CD4-positive, alpha-beta T cell treated with Interleukin-17A for 1 hour (primary cell): ENCODE data around the gene LRRC2.
"Not testable (repeated sequence)": the region's sequence is repeated elsewhere in the genome, so short reads cannot be mapped to it uniquely, and the experiment has no call there.

Source experiments
- DNase-seq: peaks from one replicate; pipeline ENCODE4 v3.0.0-alpha.2; 2020

The LRRC2 gene

GRCh38 chr3:46566040-46566641 lies at the start of gene LRRC2:
LRRC2 (minus strand) TSS chr3:46566302; CDS start chr3:46551591, 14,711 bp downstream.
- DNase-seq: peak; percentile 19

- no peak for DNase-seq
These were observed 49.1 kb upstream of the LRRC2 start for GRCh38 chr3:46615050-46615775.

- no peak for DNase-seq
These were observed 48.3 kb upstream of the LRRC2 start for GRCh38 chr3:46614431-46614830.

DNA sequence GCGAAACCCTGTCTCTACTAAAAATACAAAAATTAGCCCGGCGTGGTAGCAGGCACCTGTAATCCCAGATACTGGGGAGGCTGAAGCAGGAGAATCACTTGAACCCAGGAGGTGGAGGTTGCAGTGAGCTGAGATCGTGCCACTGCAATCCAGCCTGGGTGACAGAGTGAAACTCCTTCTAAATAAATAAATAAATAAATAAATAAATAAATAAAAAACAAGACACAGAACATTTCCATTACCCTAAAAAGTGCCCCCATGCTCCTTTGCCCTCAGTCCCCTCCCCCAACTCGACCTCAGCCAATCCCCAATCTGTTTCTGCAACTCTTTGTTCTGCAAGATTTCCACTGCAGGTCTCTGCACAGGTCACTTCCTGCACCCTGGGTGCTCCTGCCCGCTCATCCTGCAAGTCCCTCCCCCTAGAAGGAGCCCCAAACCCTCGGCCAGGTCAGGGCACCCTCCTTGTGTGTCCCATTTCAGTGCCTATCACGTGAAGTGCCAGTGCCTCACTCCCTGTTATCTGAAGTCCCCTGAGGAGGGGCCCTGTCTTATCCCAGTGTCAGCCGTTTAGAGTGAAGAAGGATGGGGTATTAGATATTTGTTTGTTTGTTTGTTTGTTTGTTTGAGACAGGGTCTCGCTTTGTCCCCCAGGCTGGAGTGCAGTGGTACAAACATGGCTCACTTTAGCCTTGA lies 47.4 kb upstream of the LRRC2 start:
- no peak for DNase-seq

- no peak for DNase-seq
These were observed 46.2 kb upstream of the LRRC2 start, which contains the start of gene FAM240A for GRCh38 chr3:46612324-46612723. FAM240A (plus strand) TSS chr3:46612525; CDS start chr3:46612684, 159 bp downstream.

DNA sequence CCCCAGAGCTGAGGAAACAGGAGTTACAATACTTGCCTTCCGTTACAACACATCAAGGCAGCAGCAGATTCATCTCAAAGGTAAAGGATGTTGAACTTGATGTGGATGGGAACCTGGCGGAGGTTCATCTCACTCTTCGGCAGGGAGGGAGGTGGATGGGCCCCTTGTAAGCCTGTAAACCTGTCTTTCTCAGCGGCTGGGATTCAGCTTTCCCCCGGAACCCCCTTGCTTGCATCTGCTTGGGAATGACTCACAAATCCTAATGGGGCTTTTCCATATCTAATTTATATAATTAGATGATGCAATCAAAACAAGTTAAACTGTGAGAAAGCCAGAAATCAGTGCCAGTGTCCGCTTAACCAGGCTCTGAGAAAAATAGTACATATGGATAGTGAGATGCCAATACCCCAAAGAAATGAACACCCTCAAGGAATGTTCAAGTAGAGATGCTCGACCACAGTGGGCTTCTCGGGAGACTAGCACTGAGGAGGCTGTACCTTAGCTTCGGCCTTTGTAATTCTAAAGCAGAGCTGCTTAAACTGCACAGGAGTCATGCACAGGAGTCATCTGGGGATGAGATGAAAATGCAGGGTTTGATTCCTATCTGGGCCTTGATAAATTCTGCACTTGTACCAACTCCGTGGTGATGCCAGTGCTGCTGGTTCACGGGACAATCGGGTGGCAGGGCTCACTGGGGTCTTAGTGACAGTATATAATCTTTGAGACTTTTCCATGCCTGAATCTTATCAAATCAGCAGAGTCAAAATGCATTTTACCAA lies 44.0 kb upstream of the LRRC2 start:
- no peak for DNase-seq

- no peak for DNase-seq
These were observed 43.2 kb upstream of the LRRC2 start for GRCh38 chr3:46609212-46609721.

- DNase-seq: no peak
These were observed 41.5 kb upstream of the LRRC2 start for GRCh38 chr3:46607603-46608028.

- DNase-seq: no peak
These were observed 38.0 kb upstream of the LRRC2 start for GRCh38 chr3:46604127-46604526.

GRCh38 chr3:46603446-46604046 lies 37.4 kb upstream of the LRRC2 start:
- no peak for DNase-seq

- no peak for DNase-seq
These were observed 33.5 kb upstream of the LRRC2 start for GRCh38 chr3:46599590-46599989.

GRCh38 chr3:46595819-46596314 lies 29.8 kb upstream of the LRRC2 start:
- no peak for DNase-seq

DNA sequence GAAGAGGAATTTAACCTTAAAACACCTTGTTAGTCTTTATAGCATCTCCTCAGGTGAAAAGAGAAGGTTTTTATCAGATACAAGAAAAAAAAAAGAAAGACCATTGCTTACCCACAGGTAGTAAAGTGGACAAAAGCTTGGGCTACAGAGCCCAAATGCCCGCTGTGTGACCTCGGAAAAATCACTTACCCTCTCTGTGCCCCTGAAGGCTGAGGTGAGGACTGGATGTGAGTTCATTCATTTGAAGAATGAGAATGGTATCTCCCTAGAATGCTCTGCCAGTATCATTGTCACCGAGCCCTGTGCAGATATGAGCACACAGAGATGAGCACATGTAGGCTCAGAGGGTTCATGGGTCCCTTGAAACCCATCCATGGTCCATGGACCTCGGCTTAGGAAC lies 28.6 kb upstream of the LRRC2 start:
- DNase-seq: no peak

DNA sequence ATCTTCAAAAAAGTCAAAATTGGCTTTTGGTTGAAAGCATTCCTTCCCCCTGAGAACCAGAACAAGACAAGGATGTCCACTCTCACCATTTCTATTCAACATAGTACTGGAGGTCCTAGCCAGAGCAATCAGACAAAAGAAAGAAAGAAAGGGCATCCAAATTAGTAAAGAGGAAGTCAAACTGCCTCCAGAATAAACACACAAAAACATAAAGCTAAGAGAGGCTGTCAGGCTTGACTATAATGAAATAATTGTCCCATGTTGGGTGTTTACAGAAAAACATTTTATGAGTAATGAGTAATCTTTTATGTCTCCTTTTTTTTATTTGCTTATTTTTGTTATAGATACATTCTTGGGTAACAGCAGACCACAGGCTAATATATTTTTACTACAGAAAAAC lies 27.9 kb upstream of the LRRC2 start:
- DNase-seq: no peak

DNA sequence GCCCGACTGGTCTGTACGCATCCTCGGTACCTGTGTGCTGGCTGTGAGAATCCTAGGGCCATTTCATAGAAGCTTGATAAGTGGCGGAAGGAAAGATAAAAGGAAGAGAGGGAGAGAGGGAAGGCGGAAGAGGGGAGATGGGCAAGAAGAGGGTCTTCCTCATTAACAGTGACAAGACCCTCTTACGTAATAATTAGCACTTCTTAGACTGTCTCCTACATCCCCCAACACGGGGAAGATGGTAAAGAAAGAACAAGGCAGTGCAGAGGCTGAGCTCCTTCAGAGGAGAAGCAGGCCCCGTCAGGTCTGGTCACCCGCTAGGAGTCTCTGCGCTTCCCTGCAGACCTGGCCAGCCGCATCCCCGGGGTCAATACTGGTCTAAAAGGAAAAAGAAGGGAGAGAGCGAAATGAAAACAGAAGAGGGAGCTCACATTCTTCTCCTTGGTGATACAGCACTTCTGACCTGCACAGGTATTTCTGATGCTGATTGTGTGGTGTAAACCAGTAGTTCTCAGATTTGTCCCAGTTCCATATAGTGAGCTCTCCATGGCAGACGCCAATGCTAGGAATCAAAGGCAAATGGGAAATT lies 27.3 kb upstream of the LRRC2 start:
- no peak for DNase-seq

DNA sequence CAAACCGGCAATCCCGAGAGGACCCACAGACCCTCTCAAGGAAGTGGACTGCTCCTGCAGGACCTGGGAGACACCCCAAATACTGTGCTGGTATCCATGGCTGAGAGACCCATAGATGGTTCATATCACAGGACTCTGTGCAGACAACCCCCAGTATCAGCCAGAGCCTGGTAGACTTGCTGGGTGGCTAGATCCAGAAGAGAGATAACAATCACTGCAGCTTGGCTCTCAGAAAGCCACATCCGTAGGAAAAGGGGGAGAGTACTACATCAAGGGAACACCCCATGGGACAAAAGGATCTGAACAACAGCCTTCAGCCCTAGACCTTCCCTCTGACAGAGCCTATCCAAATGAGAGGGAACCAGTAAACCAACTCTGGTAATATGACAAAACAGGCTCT lies 21.2 kb upstream of the LRRC2 start:
- DNase-seq: not testable (repeated sequence)

GRCh38 chr3:46586738-46587246 lies 20.7 kb upstream of the LRRC2 start:
- no peak for DNase-seq

GRCh38 chr3:46585799-46586693 lies 19.9 kb upstream of the LRRC2 start:
- DNase-seq: no peak

GRCh38 chr3:46584598-46585467 lies 18.7 kb upstream of the LRRC2 start:
- no peak for DNase-seq

GRCh38 chr3:46580675-46581074 lies 14.6 kb upstream of the LRRC2 start:
- no peak for DNase-seq
